Esophagus (tissue), 2 donors: ENCODE data around the gene MTUS2. TPM values are rescaled to one million over a fixed set of nuclear protein-coding genes. Genes with fewer than 3 reads are reported as not detected.

Experiments
- H3K27ac ChIP-seq, 2 donors: one replicate each; pipeline ENCODE4 v1.5.1; 2013; ENCODE audit warnings: low read depth in 2 of 2, mild to moderate bottlenecking in 2 of 2, inconsistent platforms in 1 of 2, low read length in 1 of 2, moderate library complexity in 1 of 2
- H3K27me3 ChIP-seq, 2 donors: one replicate each; pipeline ENCODE4 v1.6.1; 2013; ENCODE audit warnings: low read length in 2 of 2, control low read depth in 1 of 2, mild to moderate bottlenecking in 1 of 2; ENCODE audit not compliant: insufficient read depth in 2 of 2, control insufficient read depth in 1 of 2
- H3K36me3 ChIP-seq, 2 donors: one replicate each; pipeline ENCODE4 v1.6.1; 2013; ENCODE audit warnings: low read length in 1 of 2; ENCODE audit not compliant: control insufficient read depth in 2 of 2, insufficient read depth in 2 of 2
- H3K4me1 ChIP-seq, 2 donors: one replicate each; pipeline ENCODE4 v1.6.1; 2013; ENCODE audit warnings: low read length in 1 of 2; ENCODE audit not compliant: control insufficient read depth in 2 of 2, insufficient read depth in 2 of 2
- H3K4me3 ChIP-seq, 2 donors: one replicate each; pipeline ENCODE4 v1.5.1; 2013; ENCODE audit warnings: low read length in 2 of 2, mild to moderate bottlenecking in 2 of 2, low read depth in 1 of 2, moderate library complexity in 1 of 2
- H3K9me3 ChIP-seq, 2 donors: one replicate each; pipeline ENCODE4 v1.6.1; 2013; ENCODE audit warnings: mild to moderate bottlenecking in 2 of 2, low read depth in 1 of 2, low read length in 1 of 2, moderate library complexity in 1 of 2; ENCODE audit not compliant: control insufficient read depth in 2 of 2, insufficient read depth in 1 of 2
- WGBS, 2 donors: extraction: QIAGEN DNeasy Blood & Tissue Kit; methylation state at CpG; one replicate each; pipeline ENCODE4 v1.1.7; 2013; 5-methylcytosine and 5-hydroxymethylcytosine counted together
- polyA plus RNA-seq, 2 donors: library from polyadenylated mRNA; stranded (reverse); fragments of 200-250 nt; gene quantifications; one replicate each; pipeline ENCODE4 v1.2.3, GENCODE V29; 2013
- donor health status: healthy with polysubstance abuse.
- donor health status: Bipolar disorder and iron deficiency.

Gene MTUS2
- polyA plus RNA-seq, 2 donors: 0.20 to 0.33 TPM

DNA sequence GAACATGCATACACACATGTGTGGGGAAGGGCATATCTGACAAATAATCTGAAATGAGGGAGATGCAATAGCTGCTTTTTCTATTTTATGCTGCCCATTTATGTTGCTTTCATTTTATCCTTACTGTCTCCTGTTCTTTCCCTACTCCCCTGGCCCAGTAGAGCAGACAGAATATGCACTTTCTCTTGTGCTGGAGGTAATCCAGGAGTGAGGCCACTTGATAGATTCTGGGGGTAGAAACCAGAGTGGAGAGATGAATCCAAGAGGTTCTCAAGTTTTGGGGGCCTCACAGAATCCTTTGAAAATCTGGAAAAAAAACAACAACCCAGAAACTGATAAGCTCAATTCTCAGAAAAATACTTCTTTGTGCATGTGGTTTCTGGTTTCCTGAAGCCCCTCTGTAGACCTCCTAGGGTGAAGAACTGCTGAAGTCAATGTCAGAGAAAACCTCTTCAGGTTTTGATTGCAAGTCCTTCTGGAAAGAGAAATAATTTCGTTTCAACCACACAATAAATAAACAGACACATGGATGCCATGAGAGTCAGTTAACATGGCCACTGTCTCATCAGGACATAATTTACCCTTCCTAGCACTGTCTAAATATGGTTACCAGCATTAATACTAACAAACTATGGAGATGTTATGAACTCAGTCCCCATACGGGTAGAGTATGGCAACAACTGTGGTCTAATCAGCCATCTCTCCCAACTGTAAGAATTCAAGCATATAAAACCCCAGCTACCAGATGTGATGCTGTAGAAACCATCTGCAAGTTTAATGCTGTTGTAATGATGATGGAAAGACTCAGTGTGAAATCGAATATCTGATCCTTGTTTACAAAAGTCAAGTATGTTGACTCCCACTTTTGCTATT is 419.8 kb downstream of the MTUS2 start:
- H3K27ac ChIP-seq: no peak overlapping the region
- H3K9me3 ChIP-seq: no peaks in the 10 kb centered on the region
- no peak overlapping the region for H3K4me3 ChIP-seq
- no peaks in the 10 kb centered on the region for H3K36me3 ChIP-seq
- H3K27me3 ChIP-seq: no peaks in the 10 kb centered on the region
- 40 to 43% methylated on average over 3 of the region's 3 CpGs for WGBS, 2 donors
- H3K4me1 ChIP-seq: no peaks in the 10 kb centered on the region

DNA sequence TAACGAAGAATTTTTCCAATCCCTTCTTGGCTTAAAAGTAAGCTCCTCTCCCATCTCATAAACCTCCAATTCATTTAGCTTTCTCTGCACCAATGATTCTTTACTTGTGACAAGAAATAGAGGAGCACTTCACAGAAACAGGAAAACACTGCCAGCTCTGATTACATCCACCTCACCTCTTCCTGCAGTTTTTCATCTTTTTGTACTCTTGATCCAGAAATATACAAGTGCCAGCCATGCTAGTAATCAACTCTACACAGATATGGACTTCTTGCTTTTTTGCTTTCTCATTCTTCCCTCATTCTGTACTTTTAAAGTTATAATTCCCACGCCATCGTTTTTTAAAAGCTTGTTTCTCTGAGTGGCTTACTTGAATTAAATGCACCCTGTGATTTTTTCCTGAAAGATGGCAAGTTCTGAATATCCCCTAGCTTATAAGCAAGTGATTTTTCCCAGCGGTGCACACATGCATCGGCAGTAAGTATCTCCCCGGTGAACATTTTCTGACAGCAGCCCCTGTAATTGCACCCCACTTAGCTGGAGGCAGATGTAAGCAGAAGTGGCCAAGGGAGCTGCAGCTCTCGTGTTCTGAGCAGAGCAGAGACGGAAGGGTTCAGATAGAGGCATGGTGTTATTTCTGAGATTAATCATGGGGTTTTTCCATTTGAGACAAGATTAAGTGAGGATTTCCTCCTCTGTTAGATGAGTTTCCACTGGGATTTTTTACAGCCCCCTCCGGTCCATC is 434.7 kb downstream of the MTUS2 start:
- peaks cover 0 to 3% of the 10 kb centered on the region in 2 donors for H3K9me3 ChIP-seq
- WGBS, 2 donors: 48 to 51% methylated on average over 9 of the region's 9 CpGs

DNA sequence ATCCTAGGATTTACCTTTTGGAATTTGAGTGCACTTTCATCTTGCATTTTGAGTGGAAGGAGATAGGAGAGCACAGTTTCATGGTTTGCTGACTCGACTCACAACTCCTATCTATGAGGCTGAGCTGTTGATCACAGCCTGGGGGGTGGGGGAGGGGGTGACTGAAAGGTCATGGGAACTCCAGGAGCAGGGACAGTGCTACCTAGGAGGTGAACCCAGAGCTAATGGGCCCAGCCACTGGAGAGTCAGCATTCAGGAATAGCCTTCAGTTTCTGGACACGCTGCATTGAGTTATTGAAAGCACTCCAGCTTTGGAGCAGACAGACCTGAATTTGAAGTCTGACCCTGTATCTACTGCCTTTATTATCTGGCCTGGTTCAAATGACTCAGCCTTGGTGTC is 435.4 kb downstream of the MTUS2 start:
- H3K27me3 ChIP-seq: no peaks in the 10 kb centered on the region
- peaks cover 0 to 3% of the 10 kb centered on the region in 2 donors for H3K9me3 ChIP-seq
- no peaks in the 10 kb centered on the region for H3K36me3 ChIP-seq
- H3K4me1 ChIP-seq: no peaks in the 10 kb centered on the region
- no peak overlapping the region for H3K4me3 ChIP-seq
- H3K27ac ChIP-seq: no peak overlapping the region
- WGBS, 2 donors: 68 to 79% methylated on average over 2 of the region's 2 CpGs

More for the DNA sequence above, 434.7 kb downstream of the MTUS2 start:
- Histone ChIP-seq H3K4me3 (no peak overlapping the region), H3K27me3 (no peaks in the 10 kb centered on the region), H3K36me3 (no peaks in the 10 kb centered on the region), H3K27ac (no peak overlapping the region), H3K4me1 (no peaks in the 10 kb centered on the region)

DNA sequence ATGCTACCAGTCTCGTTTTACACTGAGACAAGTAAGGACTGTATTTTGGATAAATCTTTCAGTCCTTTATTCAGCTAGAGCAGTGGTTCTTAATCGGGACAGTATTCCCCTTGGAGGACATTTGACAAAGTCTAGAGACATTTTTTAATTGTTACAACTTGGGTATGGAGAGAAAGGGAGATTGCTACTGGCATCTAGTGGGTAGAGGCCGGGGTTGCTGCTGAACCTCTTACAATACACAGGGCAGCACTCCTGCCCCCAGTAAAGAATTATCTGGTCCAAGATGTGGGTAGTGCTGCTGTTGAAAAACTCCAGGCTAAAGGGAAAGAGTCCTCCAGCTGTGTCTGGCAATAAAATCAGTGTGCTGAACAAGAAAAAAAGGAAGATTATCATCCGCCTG is 440.5 kb downstream of the MTUS2 start:
- Histone ChIP-seq H3K4me1 (no peaks in the 10 kb centered on the region), H3K9me3 (peaks cover 0 to 3% of the 10 kb centered on the region in 2 donors), H3K27ac (no peak overlapping the region), H3K36me3 (no peaks in the 10 kb centered on the region), H3K4me3 (no peak overlapping the region), H3K27me3 (no peaks in the 10 kb centered on the region)
- 42 to 52% methylated on average over 4 of the region's 4 CpGs for WGBS, 2 donors

DNA sequence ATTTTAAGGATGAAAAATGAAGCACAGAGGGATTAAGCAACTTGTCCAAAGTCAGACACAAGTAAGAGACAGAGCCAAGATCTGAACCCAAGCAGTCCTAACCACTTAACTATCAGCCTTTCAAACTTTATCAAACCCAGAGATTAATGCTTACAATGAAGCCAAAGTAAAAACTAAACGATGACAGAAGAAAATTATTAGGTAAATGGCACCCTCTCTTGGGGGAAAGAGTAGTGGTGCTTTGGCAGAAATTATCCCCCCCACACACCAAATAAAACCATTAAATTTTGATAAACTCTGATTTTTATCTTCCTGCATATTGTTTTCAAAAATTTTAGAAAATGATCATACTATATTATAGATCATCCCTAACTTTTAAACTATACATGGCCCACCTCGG is 446.1 kb downstream of the MTUS2 start:
- WGBS, 2 donors: 56 to 70% methylated on average over 2 of the region's 2 CpGs

DNA sequence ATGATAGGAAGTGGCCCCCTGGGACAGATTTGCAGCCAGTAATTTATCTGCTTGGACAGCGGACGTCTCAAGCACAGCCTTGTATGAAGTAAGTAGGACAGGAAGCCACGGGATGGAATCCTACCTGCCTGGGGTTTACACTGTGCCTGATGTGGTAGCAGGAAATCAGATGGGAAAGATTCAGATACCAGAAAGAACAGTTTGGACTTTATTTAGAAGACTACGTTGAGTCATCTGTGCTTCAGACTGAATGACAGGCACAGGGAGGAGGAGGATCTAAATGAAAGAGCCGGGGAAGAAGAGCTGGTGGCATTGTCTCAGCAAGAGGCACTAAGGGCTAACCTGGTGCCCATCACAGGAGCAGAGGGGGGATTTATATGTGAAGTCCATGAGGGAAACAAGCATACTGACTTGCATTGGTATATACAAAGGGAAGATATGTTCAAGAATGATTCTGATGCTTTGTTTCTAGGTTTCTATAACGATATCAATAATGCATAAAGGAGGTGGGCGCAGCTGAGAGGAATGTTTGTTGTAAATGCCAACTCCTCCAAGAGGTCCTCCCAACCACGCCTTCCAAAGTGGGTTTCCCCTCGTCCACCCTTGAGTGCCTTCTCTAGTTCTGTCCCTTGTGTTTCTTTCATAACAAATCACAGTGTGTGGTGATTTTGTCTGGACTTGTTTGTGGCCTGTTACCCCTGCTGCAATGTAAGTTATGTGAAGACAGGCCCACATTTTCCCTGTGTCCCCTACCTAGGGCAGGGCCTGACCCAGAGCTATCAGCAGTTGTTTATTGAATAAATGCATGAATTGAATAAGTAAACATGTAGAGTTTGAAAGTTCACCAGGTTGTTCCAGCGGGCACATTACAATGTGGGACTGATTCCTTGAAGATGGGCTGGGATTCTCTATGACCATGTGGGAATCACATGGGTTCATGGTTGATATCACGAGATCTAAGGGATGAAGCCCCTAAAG is 446.9 kb downstream of the MTUS2 start:
- WGBS, 2 donors: 69 to 77% methylated on average over 11 of the region's 11 CpGs
- no peak overlapping the region for H3K4me3 ChIP-seq
- no peaks in the 10 kb centered on the region for H3K36me3 ChIP-seq
- no peaks in the 10 kb centered on the region for H3K4me1 ChIP-seq
- H3K9me3 ChIP-seq: no peaks in the 10 kb centered on the region
- H3K27me3 ChIP-seq: no peaks in the 10 kb centered on the region
- H3K27ac ChIP-seq: no peak overlapping the region

More for the DNA sequence above, 446.1 kb downstream of the MTUS2 start:
- H3K27me3 ChIP-seq: no peaks in the 10 kb centered on the region
- H3K36me3 ChIP-seq: no peaks in the 10 kb centered on the region
- no peaks in the 10 kb centered on the region for H3K9me3 ChIP-seq
- no peak overlapping the region for H3K27ac ChIP-seq
- H3K4me1 ChIP-seq: no peaks in the 10 kb centered on the region
- H3K4me3 ChIP-seq: no peak overlapping the region

DNA sequence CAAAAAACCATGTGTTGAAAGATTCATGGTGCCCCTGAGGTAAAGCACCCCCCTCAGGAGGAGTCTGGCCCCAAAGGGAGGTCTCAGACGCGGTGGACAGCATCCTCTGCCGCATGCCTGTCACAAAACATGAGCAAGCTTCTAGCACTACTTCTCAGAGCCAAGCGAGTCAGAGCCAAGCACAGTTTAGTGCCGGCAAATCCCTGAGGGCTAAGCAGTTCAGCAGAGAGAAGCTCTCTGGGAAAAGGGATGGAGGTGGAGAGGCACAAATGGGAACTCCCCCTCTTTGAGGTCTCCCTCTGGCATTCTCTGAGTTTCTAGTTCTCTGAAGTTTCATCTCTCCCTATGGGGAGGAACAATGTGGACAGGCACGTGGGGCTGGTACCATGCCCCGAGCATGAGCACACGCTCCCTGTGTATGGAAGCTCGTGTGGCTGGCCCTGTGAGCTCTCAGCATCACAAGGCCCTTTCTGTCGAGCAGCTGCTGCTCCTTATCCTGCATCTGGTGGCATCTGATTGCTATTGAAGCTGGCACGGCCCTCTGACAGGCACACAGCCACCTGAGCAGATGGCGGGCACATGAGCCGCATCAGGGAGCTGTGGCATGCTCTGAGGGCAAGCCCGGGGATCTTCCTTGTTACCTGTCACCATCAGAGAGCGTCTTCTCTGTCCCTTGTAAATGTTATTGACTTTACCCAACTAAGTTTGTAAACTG is 450.3 kb downstream of the MTUS2 start:
- H3K4me3 ChIP-seq: no peak overlapping the region

DNA sequence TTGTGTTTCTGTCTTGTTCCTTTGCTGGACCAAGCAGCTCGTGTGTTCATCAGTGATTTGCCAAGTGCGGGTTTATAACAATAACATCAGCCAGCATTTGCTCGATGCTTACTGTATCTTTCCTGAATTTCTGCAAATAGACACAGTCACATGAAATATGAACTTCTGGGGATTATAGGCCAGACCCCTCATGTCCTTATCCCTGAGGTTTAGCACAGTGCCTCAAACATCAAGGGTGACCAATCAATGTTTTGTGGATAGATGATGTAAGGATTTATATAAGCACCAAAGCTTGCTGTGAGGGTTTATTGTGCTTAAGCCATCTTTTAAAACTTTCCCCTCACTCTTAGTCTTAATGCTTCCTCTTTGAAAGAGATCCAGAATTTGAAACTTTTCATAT is 451.5 kb downstream of the MTUS2 start:
- Histone ChIP-seq H3K36me3 (no peaks in the 10 kb centered on the region), H3K4me1 (no peaks in the 10 kb centered on the region), H3K9me3 (no peaks in the 10 kb centered on the region), H3K27me3 (no peaks in the 10 kb centered on the region), H3K27ac (no peak overlapping the region), H3K4me3 (no peak overlapping the region)
- 41 to 44% methylated on average over 3 of the region's 3 CpGs for WGBS, 2 donors

More for the DNA sequence above, 450.3 kb downstream of the MTUS2 start:
- no peaks in the 10 kb centered on the region for H3K36me3 ChIP-seq
- H3K4me1 ChIP-seq: no peaks in the 10 kb centered on the region
- WGBS, 2 donors: 77 to 82% methylated on average over 15 of the region's 15 CpGs
- no peaks in the 10 kb centered on the region for H3K9me3 ChIP-seq
- no peaks in the 10 kb centered on the region for H3K27me3 ChIP-seq
- no peak overlapping the region for H3K27ac ChIP-seq
